Peyer's patch (tissue), 4 donors: ENCODE measurements around the gene TM9SF4. TPM values are rescaled to one million over a fixed set of nuclear protein-coding genes. Genes with fewer than 3 reads are reported as not detected.

Experiments
- DNase-seq, 3 donors: peaks; one replicate each; pipeline ENCODE4 v3.0.0-alpha.2; 2017 to 2019
- H3K27ac ChIP-seq, 4 donors: fragments of 200-600 bp; sonication (generic); one replicate each; pipeline ENCODE4 v1.5.1; 2016 to 2019
- H3K27me3 ChIP-seq, 2 donors: fragments of 200-600 bp; sonication (generic); one replicate each; pipeline ENCODE4 v1.5.1; 2019
- H3K36me3 ChIP-seq, 3 donors: fragments of 200-600 bp; sonication (generic); one replicate each; pipeline ENCODE4 v1.5.1; 2016 to 2019
- H3K4me1 ChIP-seq, 4 donors: fragments of 200-600 bp; sonication (generic); one replicate each; pipeline ENCODE4 v1.5.1; 2016 to 2019
- H3K4me3 ChIP-seq, 4 donors: fragments of 200-600 bp; sonication (generic); 1 replicate in 3 of 4; 2 replicates in 1 of 4; pipeline ENCODE4 v1.5.1; 2016 to 2019; ENCODE audit warnings: mild to moderate bottlenecking in 1 of 4
- H3K9me3 ChIP-seq, 4 donors: fragments of 200-600 bp; sonication (generic); one replicate each; pipeline ENCODE4 v1.5.1; 2016 to 2019; ENCODE audit warnings: mild to moderate bottlenecking in 1 of 4
- POLR2A ChIP-seq, 2 donors: fragments of 450-650 bp; IDR thresholded peaks; one replicate each; pipeline ENCODE4 v1.5.1; 2017; ENCODE audit warnings: antibody characterized with exemption in 2 of 2, mild to moderate bottlenecking in 2 of 2, moderate library complexity in 2 of 2
- total RNA-seq, 4 donors: library from RNA; depleted of rRNA; stranded (reverse); fragments of >200 nt; gene quantifications; one replicate each; pipeline ENCODE4 v1.1.0, GENCODE V29; 2016
- TF ChIP-seq, protein P1 (sequence below), 6 experiments: fragments of 450-650 bp in 4 of 6; fragments of 200-600 bp in 2 of 6; sonication (generic) in 1 of 6; IDR thresholded peaks; one replicate each; pipeline ENCODE4 v1.5.1; 2017 to 2019; ENCODE audit warnings: antibody characterized with exemption in 6 of 6, mild to moderate bottlenecking in 3 of 6, moderate library complexity in 1 of 6

TM9SF4 gene
- total RNA-seq, 4 donors from 2014 or later = 28.9 to 59.5 (median 45.5) TPM

DNA sequence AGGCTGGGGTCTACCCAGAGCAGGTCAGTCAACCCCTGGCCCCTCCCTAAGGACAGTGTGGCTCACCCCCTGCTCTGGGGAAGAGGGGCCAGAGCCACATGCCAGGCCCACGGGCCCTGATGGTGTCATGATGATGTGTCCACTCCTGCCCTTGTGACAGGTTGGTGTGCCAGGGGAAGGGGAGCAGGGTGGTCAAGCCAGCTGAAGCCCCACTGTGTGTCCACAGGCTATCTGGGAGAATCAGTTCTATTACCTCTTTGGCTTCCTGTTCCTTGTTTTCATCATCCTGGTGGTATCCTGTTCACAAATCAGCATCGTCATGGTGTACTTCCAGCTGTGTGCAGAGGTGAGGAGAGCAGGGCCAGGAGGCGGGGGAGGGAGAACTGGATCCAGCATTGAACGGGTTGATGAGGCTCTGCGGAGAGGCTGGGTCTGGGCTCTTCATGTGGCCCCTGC lies 50.3 kb downstream of the TM9SF4 start:
- no peaks in the 10 kb centered on the region for H3K27me3 ChIP-seq
- TF ChIP-seq, protein P1, sequence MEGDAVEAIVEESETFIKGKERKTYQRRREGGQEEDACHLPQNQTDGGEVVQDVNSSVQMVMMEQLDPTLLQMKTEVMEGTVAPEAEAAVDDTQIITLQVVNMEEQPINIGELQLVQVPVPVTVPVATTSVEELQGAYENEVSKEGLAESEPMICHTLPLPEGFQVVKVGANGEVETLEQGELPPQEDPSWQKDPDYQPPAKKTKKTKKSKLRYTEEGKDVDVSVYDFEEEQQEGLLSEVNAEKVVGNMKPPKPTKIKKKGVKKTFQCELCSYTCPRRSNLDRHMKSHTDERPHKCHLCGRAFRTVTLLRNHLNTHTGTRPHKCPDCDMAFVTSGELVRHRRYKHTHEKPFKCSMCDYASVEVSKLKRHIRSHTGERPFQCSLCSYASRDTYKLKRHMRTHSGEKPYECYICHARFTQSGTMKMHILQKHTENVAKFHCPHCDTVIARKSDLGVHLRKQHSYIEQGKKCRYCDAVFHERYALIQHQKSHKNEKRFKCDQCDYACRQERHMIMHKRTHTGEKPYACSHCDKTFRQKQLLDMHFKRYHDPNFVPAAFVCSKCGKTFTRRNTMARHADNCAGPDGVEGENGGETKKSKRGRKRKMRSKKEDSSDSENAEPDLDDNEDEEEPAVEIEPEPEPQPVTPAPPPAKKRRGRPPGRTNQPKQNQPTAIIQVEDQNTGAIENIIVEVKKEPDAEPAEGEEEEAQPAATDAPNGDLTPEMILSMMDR (IDR thresholded peaks at IDR 0.05) = no peak
- TF ChIP-seq POLR2A (IDR thresholded peaks at IDR 0.05) = no peak
- no peak for DNase-seq
- H3K4me1 ChIP-seq = peaks cover 0 to 9% (median 0%) of the 10 kb centered on the region in 4 donors
- H3K9me3 ChIP-seq = no peaks in the 10 kb centered on the region
- H3K36me3 ChIP-seq = peaks cover 0 to 76% (median 0%) of the 10 kb centered on the region in 3 donors
- H3K27ac ChIP-seq = no peak overlapping the region
- no peak overlapping the region for H3K4me3 ChIP-seq

DNA sequence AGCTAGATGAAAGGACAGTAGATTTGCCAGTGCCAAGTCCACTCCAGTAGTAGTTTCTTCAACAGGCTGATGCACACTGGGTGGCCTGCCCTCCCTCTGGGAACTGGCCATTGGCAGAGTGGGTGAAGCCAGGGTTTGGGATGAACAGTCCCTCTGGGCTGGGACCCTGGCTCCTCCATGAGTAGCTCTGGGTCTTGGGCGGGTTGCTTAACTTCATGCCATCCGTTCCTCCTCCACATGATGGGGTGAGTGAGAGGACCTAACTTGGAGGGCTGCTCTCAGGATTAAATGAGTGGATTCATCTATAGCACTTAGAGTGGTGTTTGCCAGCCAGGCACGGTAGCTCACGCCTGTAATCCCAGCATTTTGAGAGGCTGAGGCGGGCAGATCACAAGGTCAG lies 50.8 kb downstream of the TM9SF4 start:
- peaks cover 0 to 3% (median 0%) of the 10 kb centered on the region in 4 donors for H3K4me1 ChIP-seq
- TF ChIP-seq POLR2A (IDR thresholded peaks at IDR 0.05) = no peak
- TF ChIP-seq, protein P1 (IDR thresholded peaks at IDR 0.05) = no peak
- no peak overlapping the region for H3K27ac ChIP-seq
- peaks cover 0 to 81% (median 0%) of the 10 kb centered on the region in 3 donors for H3K36me3 ChIP-seq
- DNase-seq = no peak
- H3K9me3 ChIP-seq = no peaks in the 10 kb centered on the region
- H3K4me3 ChIP-seq = no peak overlapping the region
- H3K27me3 ChIP-seq = no peaks in the 10 kb centered on the region

DNA sequence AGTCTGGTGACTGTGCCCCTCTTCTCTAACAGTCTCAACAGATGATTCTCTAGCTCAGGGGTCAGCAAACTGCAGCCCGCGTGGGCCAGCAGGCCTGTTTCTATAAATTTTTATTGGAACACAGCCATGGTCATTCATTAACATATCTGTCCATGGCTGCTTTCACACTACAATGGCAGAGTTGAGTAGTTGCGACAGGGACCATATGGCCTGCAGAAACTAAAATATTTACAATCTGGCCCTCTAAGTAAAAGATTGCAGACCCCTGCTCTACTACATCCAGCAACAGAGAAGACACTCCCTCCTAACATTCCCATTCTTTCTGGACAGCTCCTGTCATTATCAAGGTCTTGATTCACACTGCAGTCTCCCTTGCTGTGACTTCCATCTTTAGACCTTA lies 52.8 kb downstream of the TM9SF4 start:
- TF ChIP-seq, protein P1 (IDR thresholded peaks at IDR 0.05) = no peak
- TF ChIP-seq POLR2A (IDR thresholded peaks at IDR 0.05) = no peak
- Histone ChIP-seq H3K9me3 (no peaks in the 10 kb centered on the region), H3K27ac (no peak overlapping the region), H3K4me1 (no peaks in the 10 kb centered on the region), H3K4me3 (no peak overlapping the region), H3K27me3 (no peaks in the 10 kb centered on the region), H3K36me3 (peaks cover 0 to 95% (median 0%) of the 10 kb centered on the region in 3 donors)
- DNase-seq = peak in 1 of 3 donors; percentile 3

DNA sequence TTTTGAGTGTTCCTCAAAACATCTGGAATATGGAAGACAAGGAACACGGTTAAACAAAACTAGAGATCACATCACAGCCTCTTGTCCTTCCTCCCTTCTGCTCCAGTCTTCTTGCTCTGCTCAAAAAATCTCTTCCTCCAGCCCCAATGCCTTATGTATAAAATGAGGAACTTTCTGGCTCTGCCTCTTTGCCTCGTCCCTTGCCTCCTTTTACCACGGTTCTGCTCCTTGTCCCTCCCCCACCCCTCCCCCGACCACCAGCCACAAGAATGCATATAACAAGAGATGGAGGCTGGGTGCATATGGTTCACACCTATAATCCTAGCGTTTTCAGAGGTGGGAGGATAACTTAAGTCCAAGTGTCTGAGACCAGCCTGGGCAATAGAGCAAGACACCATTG lies 54.4 kb downstream of the TM9SF4 start:
- TF ChIP-seq, protein P1 (IDR thresholded peaks at IDR 0.05) = no peak
- TF ChIP-seq POLR2A (IDR thresholded peaks at IDR 0.05) = no peak
- peak in 1 of 3 donors; percentile 6 for DNase-seq
- Histone ChIP-seq H3K36me3 (peaks cover 0 to 82% (median 0%) of the 10 kb centered on the region in 3 donors), H3K4me3 (no peak overlapping the region), H3K4me1 (no peaks in the 10 kb centered on the region), H3K27me3 (no peaks in the 10 kb centered on the region), H3K9me3 (no peaks in the 10 kb centered on the region), H3K27ac (no peak overlapping the region)

DNA sequence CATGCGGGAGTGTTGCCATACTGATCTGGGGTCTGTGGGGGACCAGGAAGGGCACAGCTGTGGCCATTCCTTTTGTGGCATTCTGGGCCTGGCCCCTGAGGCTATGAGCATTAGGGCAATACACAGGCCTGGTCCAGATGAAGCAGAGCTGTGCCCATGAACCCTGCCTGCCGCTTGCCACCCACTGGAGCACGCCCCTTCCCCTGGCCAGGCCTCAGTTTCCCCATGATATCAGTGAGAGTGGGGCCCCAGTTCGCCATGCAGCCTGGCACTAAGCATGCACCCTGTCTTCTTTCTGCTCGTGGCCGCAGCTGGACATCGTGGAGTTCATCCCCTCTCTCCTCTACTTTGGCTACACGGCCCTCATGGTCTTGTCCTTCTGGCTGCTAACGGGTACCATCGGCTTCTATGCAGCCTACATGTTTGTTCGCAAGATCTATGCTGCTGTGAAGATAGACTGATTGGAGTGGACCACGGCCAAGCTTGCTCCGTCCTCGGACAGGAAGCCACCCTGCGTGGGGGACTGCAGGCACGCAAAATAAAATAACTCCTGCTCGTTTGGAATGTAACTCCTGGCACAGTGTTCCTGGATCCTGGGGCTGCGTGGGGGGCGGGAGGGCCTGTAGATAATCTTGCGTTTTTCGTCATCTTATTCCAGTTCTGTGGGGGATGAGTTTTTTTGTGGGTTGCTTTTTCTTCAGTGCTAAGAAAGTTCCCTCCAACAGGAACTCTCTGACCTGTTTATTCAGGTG lies 55.6 kb downstream of the TM9SF4 start:
- TF ChIP-seq, protein P1 (IDR thresholded peaks at IDR 0.05) = no peak
- TF ChIP-seq POLR2A (IDR thresholded peaks at IDR 0.05) = no peak
- DNase-seq = peak in 1 of 3 donors; percentile 16
- H3K36me3 ChIP-seq = peaks cover 0 to 70% (median 0%) of the 10 kb centered on the region in 3 donors

More for the DNA sequence above, 55.6 kb downstream of the TM9SF4 start:
- H3K27me3 ChIP-seq = no peaks in the 10 kb centered on the region
- H3K9me3 ChIP-seq = no peaks in the 10 kb centered on the region
- H3K27ac ChIP-seq = no peak overlapping the region
- no peaks in the 10 kb centered on the region for H3K4me1 ChIP-seq
- no peak overlapping the region for H3K4me3 ChIP-seq
